ENCODE data around the gene CBARP.
A peak's percentile ranks its signal among the peaks of the same experiment; 100 is the strongest.

Gene CBARP

DNA sequence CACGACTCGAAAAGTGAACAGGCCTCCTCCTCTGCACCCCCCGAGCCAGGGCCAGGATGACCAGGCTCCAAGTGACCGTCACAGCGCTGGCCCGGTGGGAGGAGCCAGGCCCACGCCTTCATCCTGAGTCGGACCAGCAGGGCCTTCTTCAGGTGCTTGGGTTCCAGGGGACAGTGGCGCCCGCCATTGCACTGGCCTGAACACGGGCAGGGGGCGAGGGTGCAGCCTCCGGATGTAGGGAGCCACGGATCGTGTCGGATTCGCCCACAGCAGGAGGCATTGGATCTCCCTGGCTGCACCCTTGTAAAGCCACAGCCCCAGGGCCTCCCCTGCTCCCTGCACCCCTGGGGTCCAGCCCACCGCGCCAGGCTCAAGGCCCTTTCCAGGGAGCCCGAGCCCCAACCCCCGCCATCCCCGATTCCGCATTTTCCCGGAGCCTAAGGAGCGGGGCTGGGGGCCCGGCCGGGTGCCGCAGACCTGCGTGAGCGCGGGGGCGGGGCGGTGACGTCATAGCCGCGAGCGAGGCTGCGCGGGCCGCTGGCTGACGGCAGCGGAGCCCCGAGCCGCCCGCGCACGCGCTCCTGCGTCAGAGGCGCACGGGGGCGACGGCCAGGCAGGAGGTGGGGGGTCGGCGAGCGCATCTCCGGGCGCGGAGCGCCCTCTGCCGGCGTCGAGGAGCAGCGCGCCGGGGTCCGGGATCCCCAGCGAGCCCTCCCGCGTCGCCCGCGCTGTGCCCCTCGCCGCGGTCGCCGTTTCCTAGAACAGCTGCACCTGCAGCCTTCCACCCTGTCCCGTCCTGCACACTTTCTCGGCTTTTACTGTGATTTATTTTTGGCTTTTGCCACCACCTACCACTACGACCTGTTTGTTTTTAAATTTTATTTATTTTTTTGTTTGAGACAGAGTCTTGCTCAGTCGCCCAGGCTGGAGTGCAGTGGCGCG, 2.3 kb upstream of the CBARP start:
- peak; percentile 87 for DNase-seq

DNA sequence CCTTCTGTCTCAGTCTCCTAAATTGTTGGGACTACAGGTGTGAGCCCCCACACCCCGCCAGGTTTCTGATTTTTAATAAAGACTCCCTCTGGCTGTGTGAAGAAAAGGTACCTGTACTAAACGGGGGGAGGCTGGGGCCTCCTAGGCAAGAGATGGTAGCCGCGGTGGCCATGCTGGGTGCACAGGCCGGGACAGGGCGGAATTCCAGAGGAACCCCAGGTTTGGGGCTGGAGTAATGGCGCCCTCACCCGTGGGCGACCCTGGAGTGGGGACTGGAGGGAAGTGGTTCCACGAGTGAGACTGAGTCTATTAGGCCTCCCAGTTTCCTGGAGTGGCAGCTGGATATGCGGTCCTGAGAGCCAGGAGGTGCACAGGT, 1.6 kb upstream of the CBARP start:
- no peak for DNase-seq

GRCh38 chr19:1238369-1239303, 831 bp upstream of the CBARP start:
- DNase-seq = no peak

DNA sequence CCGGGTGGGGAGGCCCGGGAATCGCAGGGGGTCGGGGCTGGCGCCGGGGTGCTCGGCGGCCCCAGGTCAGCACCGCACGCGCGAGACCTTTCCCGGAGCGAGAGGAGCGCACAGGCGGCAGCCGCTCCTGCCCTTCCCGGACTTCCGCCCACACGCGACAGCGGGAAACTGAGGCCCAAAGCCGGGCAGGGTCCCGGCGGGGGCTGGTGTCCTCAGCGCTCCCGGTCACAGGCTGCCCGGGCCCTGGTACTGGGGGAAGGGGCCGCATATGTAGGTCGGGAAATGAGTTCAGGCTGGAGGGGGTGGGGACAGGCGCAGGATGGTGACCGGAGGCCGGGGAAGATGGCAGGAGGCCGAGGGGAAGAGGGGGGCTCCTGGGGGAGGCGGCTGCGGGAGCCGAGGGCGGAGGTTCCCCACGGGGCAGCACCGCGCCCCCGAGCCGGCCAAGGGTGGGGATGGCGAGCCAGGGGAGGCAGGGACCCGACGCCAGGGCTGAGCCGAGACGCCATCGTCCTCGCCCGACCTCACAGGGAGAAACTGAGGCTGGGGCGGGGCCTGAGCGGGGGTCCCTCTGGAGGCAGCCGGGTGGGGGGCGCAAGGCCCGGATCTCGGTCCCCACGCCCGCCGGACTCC, 662 bp downstream of the CBARP start:
- DNase-seq = no peak

- DNase-seq = no peak
Observed at GRCh38 chr19:1236576-1236975, 1.2 kb downstream of the CBARP start.

GRCh38 chr19:1235625-1236538, 1.9 kb downstream of the CBARP start:
- peak; percentile 58 for DNase-seq

GRCh38 chr19:1234955-1235380, 2.8 kb downstream of the CBARP start:
- DNase-seq = no peak

DNA sequence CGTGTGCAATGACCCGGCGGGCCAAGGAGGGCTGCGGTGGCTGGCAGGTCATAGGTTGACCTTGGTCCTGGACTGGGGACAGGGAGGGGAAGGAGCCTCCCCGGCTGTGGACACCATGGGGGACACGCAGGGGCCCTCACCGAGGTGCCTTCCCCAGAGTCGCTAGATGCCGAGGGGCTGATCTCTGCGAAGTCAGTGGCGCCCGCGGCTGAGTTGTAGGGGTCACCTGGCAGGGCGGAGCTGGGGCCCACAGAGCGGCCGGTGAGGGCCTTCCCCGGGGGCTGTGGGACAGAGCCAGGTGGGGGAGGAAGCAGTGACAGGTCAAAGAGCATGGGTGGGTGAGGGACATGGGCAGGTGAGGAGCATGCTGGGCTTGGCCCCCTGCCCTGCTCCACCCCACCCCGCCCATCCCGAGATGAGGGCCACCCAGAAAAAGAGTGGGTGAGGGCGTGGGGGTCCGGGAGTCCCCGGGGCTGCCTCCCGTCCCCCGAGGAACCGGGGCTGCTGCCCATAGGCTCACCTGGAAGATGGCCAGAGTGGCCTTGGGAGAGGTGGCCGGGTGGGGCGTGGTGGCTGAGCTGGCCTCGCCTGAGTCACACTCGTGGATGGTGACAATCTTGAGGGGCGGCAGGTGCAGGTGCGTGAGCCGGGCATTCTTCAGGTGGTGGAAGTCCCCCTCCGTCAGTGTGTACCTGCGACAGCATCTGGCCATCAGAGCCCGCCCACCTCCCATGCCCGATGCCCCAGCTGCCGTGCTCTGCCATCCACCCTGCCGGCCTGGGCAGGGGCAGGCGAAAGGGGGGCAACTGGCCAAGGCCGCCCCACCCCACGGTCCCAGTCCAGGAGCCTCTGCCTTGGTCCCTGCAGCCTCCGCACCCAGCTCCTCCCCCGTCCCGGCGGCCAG, 3.5 kb downstream of the CBARP start:
- no peak for DNase-seq

DNA sequence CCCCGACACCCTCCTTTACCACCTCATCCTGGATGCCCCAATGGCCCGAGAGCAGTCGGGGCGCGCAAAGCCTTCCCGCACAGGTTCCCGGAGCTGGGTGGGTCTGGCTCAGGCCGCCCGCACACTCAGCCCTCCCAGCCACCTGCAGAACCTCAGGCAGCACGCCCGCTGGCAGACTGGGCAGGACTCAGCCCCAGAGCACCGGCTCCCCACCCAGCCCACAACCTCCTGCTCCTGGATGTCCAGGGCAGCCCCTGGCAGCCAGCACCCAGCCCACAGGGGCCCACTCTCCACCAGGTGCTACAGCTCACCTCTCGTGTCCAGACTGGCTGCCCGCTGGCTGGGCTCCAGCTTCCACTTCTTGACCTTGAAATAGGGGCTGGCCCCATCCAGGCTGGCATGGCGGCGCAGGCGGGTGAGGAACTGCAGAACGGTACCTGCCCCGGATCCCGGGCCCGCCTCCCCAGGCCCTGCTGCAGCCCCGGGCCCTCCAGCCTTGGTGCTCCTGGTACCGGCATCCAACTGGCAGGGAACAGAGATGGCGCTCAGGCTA, 4.6 kb downstream of the CBARP start:
- no peak for DNase-seq

DNA sequence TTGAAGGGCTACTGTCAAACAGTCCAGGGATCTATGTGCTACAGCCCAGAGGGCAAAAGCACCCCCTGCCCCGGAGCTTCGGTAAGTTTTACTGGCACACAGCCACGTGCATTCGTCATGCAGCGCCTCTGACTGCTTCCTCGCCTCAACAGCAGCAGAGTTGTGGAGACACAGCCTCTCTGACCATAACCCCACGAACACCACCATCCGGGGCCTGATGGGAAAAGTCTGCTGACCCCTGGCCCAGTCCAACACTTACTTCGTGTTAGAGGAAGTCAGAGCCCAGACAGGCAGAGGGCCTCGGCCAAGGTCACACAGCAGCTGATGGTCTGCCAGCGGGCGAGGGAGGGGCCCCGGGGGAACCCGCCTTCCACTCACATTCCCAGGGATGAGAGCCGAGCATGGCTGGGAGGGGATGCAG, 5.1 kb downstream of the CBARP start:
- DNase-seq = no peak

GRCh38 chr19:1231729-1232637, 5.8 kb downstream of the CBARP start:
- DNase-seq = no peak

GRCh38 chr19:1230783-1231489, 6.9 kb downstream of the CBARP start:
- DNase-seq = no peak

- DNase-seq = no peak
Observed at GRCh38 chr19:1229924-1230782, 7.7 kb downstream of the CBARP start.

- DNase-seq = no peak
Observed at GRCh38 chr19:1229056-1229923, 8.5 kb downstream of the CBARP start.

- no peak for DNase-seq
Observed at GRCh38 chr19:1228161-1228957, 9.4 kb downstream of the CBARP start.
